WI38 (cell line): ENCODE results near the gene SEC14L5.

Experiments used
- H3K4me3 ChIP-seq: 2 replicates; pipeline ENCODE4 v1.5.1; 2011; ENCODE audit warnings: low read depth, mild to moderate bottlenecking, control low read depth, low read length
- CTCF ChIP-seq: IDR thresholded peaks from 2 replicates; pipeline ENCODE4 v1.5.1; 2012; ENCODE audit warnings: low read depth, mild to moderate bottlenecking, control low read depth, low read length

SEC14L5 gene

GRCh38 chr16:5027086-5027485 lies 69.0 kb downstream of the SEC14L5 start:
- H3K4me3 ChIP-seq: no peak overlapping the region
- no peak for TF ChIP-seq CTCF

- TF ChIP-seq CTCF: no peak
- H3K4me3 ChIP-seq: no peak overlapping the region
Measured at GRCh38 chr16:5027575-5028235, 69.6 kb downstream of the SEC14L5 start.

- no peak for TF ChIP-seq CTCF
- H3K4me3 ChIP-seq: no peak overlapping the region
Measured at GRCh38 chr16:5028950-5029475, 70.9 kb downstream of the SEC14L5 start.

- no peak for TF ChIP-seq CTCF
- H3K4me3 ChIP-seq: no peak overlapping the region
Measured at GRCh38 chr16:5030251-5030870, 72.2 kb downstream of the SEC14L5 start.

- no peak overlapping the region for H3K4me3 ChIP-seq
- TF ChIP-seq CTCF: no peak
Measured at GRCh38 chr16:5031601-5032000, 73.5 kb downstream of the SEC14L5 start.

- no peak for TF ChIP-seq CTCF
- peak overlapping the region; percentile 76 for H3K4me3 ChIP-seq
Measured at GRCh38 chr16:5032748-5033167, 74.6 kb downstream of the SEC14L5 start.

GRCh38 chr16:5033256-5034166 lies 75.4 kb downstream of the SEC14L5 start, which contains the start of gene NAGPA:
NAGPA (minus strand) TSS chr16:5033935; CDS start chr16:5033914, 21 bp downstream.
- H3K4me3 ChIP-seq: peak within 1 kb of the TSS; percentile 76
- TF ChIP-seq CTCF: no peak
